Upper lobe of left lung (tissue), 4 donors: ENCODE results near the gene HMGXB4.

Source experiments
- POLR2AphosphoS5 ChIP-seq, 2 donors: sonication (generic); formaldehyde crosslinking; IDR thresholded peaks; one replicate each; pipeline ENCODE4 v1.5.1; 2017; ENCODE audit warnings: antibody characterized with exemption in 2 of 2
- TF ChIP-seq, protein P1 (sequence below), 6 experiments: fragments of 450-650 bp in 4 of 6; fragments of 200-600 bp in 2 of 6; sonication (generic) in 2 of 6; IDR thresholded peaks; one replicate each; pipeline ENCODE4 v1.5.1; 2016 to 2019; ENCODE audit warnings: antibody characterized with exemption in 6 of 6

DNA sequence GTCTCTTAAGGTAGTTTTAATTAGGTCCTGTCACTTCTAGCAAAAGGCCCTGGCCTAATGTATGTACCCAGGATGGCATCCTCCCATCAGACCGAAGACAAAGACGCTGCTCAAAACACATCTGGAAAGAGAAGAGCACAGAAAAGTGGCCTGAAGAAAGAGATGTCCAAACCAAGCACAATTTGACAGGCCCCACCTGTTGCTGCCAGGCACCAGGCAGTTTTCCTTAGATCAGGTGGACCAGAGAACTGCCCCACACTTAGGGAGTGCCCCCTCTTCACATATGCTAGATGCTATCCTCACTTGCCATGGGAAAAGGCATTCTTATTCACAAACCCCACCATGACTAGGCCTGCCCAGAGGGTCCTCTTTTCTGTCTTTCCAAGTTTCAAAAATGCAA is 3.3 kb upstream of the HMGXB4 start:
- TF ChIP-seq, protein P1, sequence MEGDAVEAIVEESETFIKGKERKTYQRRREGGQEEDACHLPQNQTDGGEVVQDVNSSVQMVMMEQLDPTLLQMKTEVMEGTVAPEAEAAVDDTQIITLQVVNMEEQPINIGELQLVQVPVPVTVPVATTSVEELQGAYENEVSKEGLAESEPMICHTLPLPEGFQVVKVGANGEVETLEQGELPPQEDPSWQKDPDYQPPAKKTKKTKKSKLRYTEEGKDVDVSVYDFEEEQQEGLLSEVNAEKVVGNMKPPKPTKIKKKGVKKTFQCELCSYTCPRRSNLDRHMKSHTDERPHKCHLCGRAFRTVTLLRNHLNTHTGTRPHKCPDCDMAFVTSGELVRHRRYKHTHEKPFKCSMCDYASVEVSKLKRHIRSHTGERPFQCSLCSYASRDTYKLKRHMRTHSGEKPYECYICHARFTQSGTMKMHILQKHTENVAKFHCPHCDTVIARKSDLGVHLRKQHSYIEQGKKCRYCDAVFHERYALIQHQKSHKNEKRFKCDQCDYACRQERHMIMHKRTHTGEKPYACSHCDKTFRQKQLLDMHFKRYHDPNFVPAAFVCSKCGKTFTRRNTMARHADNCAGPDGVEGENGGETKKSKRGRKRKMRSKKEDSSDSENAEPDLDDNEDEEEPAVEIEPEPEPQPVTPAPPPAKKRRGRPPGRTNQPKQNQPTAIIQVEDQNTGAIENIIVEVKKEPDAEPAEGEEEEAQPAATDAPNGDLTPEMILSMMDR (IDR thresholded peaks at IDR 0.05) = no peak
- no peak for TF ChIP-seq POLR2AphosphoS5 (IDR thresholded peaks at IDR 0.05)
